ENCODE results near the gene CSNK2A2. TPM values are rescaled to one million over a fixed set of nuclear protein-coding genes. Genes with fewer than 3 reads are reported as not detected.

CSNK2A2 gene
- 26.4 and 69.6 TPM in 2 replicates for total RNA-seq (2011; cell fraction: chromatin; rRNA removed; ENCODE audit: low replicate concordance)
- 19.0 and 20.7 TPM in 2 replicates for total RNA-seq (2011; cell fraction: nucleolus; rRNA removed)
- 45.6 and 81.2 TPM in 2 replicates for total RNA-seq (2011; cell fraction: nucleoplasm; rRNA removed)
- total RNA-seq (2014; rRNA removed) (20.8 TPM in 2 replicates), total RNA-seq (2014; rRNA removed; fragmentation: Illumina TruSeq; extraction: Trizol) (54.1 and 59.2 TPM in 2 replicates), total RNA-seq (2015; rRNA removed; fragmentation: Illumina TruSeq; extraction: Trizol) (44.7 and 44.8 TPM in 2 replicates), total RNA-seq (2021) (95.7 and 109 TPM in 2 replicates), polyA plus RNA-seq (2011; rRNA removed) (48.1 and 61.2 TPM in 2 replicates), polyA plus RNA-seq (2014; fragmentation: Illumina TruSeq; extraction: Trizol) (90.0 and 97.7 TPM in 2 replicates), polyA plus RNA-seq (2014; fragmentation: Nextera tagmentation; extraction: Ambion mirVana) (10 to 100 TPM; 23.4 to 25.2 TPM), polyA plus RNA-seq (2014; rRNA removed) (35.4 and 42.8 TPM in 2 replicates), polyA minus RNA-seq (2011; rRNA and poly(A)+ RNA removed) (131 and 140 TPM in 2 replicates), Bru-seq, nascent RNA (percentile 89 among the genes with signal in this experiment), BruChase-seq, experiment 1, labeled RNA remaining after a 2-hour chase (percentile 94 among the genes with signal in this experiment), BruChase-seq, experiment 2, labeled RNA remaining after a 6-hour chase (percentile 94 among the genes with signal in this experiment)
- 29.2 and 61.7 TPM in 2 replicates for polyA plus RNA-seq (2011; cell fraction: cytosol; rRNA removed)
- polyA plus RNA-seq (2011; cell fraction: nucleus; rRNA removed), result 33.6 and 40.3 TPM in 2 replicates
- 62.6 and 118 TPM in 2 replicates for polyA plus RNA-seq (2012)
- polyA minus RNA-seq (2011; cell fraction: cytosol; rRNA and poly(A)+ RNA removed), result 65.1 and 66.0 TPM in 2 replicates
- 13.7 and 24.1 TPM in 2 replicates for polyA minus RNA-seq (2011; cell fraction: nucleus; rRNA and poly(A)+ RNA removed)
- long read RNA-seq, experiment 1, full-length matches to known transcripts, result 74 of 224 reads
- long read RNA-seq, experiment 1, partial matches to known transcripts, result 70 of 224 reads
- long read RNA-seq, experiment 1, other reads (novel, unspliced or antisense), result 80 of 224 reads
- long read RNA-seq, experiment 2, transcript CSNK2A2-201 (12 exons, 1,701 nt), result major isoform, 28 of 99 reads
- long read RNA-seq, experiment 2, partial matches to known transcripts, result 23 of 99 reads
- long read RNA-seq, experiment 2, other reads (novel, unspliced or antisense), result 48 of 99 reads
- long read RNA-seq, experiment 3, partial matches to known transcripts, result 4 of 16 reads
- long read RNA-seq, experiment 3, other reads (novel, unspliced or antisense), result 12 of 16 reads

- Histone ChIP-seq H3K79me2 (ENCODE audit: control insufficient read depth, insufficient read depth, low read length) (peaks cover 29% of the 10 kb centered on the region), H4K20me1 (replicated peaks; ENCODE audit: control insufficient read depth, insufficient read depth, low read length) (no peaks in the 10 kb centered on the region), H3K9me1 (ENCODE audit: control insufficient read depth, insufficient read depth, low read length) (no peaks in the 10 kb centered on the region), H3K36me3 (ENCODE audit: control insufficient read depth, insufficient read depth, low read length) (peaks cover 36% of the 10 kb centered on the region), H3K9ac (ENCODE audit: insufficient read depth in 1 of 2, low read depth in 2 of 2, low read length in 2 of 2) (peak within 1 kb of the TSS; percentile 71 to 92), H3K4me3 (peak within 1 kb of the TSS; percentile 64), H3K4me1 (replicated peaks in 1 of 2; ENCODE audit: control insufficient read depth in 2 of 2, insufficient read depth in 2 of 2, low read length in 2 of 2) (peaks cover 13 to 17% of the 10 kb centered on the region in 2 experiments; a peak in 4 of 5 replicates), H3K4me2 (ENCODE audit: insufficient read depth, low read length) (peak within 1 kb of the TSS; percentile 86), H3K27me3 (ENCODE audit: control insufficient read depth in 2 of 2, insufficient read depth in 2 of 2, low read length in 2 of 2) (no peaks in the 10 kb centered on the region; a peak in 1 of 5 replicates), H2AFZ (ENCODE audit: low read depth, low read length) (peak within 1 kb of the TSS; percentile 97), H3K9me3 (replicated peaks; ENCODE audit: control insufficient read depth, insufficient read depth, low read depth, low read length) (no peaks in the 10 kb centered on the region), H3K27ac (ENCODE audit: extremely low read depth, low read depth, low read length) (peak within 1 kb of the TSS; percentile 66)
- ATAC-seq (peak; percentile 97), DNase-seq (ENCODE audit: extremely low read depth in 1 of 4, low spot score in 3 of 4) (peak; percentile 86 to 96 (median 96)), FAIRE-seq (no peak)
- 2% methylated on average over 23 of the region's 52 CpGs for WGBS (ENCODE audit: insufficient coverage, low coverage, missing lambda C conversion rate)
- no TSS peak for BruUV-seq (replicated peaks)
- intact Hi-C loops (cut with micrococcal nuclease), result loop anchor here (5.0 to 10.0 kb wide), 2 partner anchors 109 to 173 kb away; partner anchors contain the start of gene MMP15
- CTCF ChIA-PET (ENCODE audit: low intra/inter-chr PET ratio), result interaction anchor here (0.6 kb wide), 1 partner anchor 294 kb away, joined by 3 read pairs; no protein-coding TSS in a partner anchor
- in situ Hi-C loops (cut with MboI), result no loop called here
- POLR2A ChIA-PET, result interaction anchor here (0.8 to 1.2 kb wide), 2 partner anchors 51 to 176 kb away, joined by 3 read pairs; a partner anchor contains a TSS
- TF ChIP-seq, protein P1, sequence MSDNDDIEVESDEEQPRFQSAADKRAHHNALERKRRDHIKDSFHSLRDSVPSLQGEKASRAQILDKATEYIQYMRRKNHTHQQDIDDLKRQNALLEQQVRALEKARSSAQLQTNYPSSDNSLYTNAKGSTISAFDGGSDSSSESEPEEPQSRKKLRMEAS (CRISPR knock-in tag; IDR thresholded peaks at IDR 0.05), result no peak
- TF ChIP-seq POLR2G (IDR thresholded peaks at IDR 0.05; ENCODE audit: low read depth, low read length), result peak; percentile 71
- peak; percentile 38; the same call in 1 of the 2 replicates for TF ChIP-seq EGR1 (conservative IDR thresholded peaks at IDR 0.05)
- TF ChIP-seq HDAC6 (IDR thresholded peaks at IDR 0.05; ENCODE audit: low read depth, low read length), result no peak
- TF ChIP-seq ZNF639 (CRISPR knock-in tag; conservative IDR thresholded peaks at IDR 0.05 in 1 of 2, IDR thresholded peaks at IDR 0.05 in 1 of 2), result 0 out of 4 replicates have a peak, but pooled peaks of 1 of the 2 experiments have one; percentile 67
- TF ChIP-seq TAF9B (IDR thresholded peaks at IDR 0.05; ENCODE audit: partially characterized antibody), result no peak
- peak; percentile 59 for TF ChIP-seq SUPT5H (IDR thresholded peaks at IDR 0.05)
- TF ChIP-seq SNIP1 (IDR thresholded peaks at IDR 0.05; ENCODE audit: low read depth), result no peak
Observed at GRCh38 chr16:58198022-58198683, at the start of gene CSNK2A2. CSNK2A2 (minus strand) TSS chr16:58198106; CDS start chr16:58197736, 370 bp downstream.

Data from K562 (cell line).